Measurements from ENCODE around the gene EFR3B.
"Not testable (repeated sequence)": the region's sequence is repeated elsewhere in the genome, so short reads cannot be mapped to it uniquely, and the experiment has no call there.

EFR3B gene

DNA sequence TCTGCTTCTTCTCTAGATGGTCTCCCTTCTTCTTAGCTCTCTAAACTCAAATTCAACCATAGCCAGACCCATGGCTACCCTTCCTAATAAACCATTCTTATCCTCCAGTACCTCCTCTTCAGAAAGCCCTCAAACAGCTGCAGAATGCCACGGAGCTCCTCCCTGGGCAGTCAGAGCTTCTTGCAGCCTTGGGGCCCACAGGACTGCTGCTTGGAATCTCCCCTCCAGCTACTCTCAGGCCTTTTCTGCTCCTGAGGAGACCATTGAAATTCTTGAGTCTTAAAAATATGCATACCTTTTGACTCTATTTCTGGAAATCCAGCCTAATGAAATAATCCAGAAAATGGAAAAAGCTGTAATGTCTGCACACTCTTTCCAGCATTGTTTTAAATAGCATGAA is 30.7 kb downstream of the EFR3B start:
- DNase-seq (ENCODE audit: low spot score): no peak

GRCh38 chr2:25073025-25073424 is 31.1 kb downstream of the EFR3B start:
- no peak for DNase-seq (ENCODE audit: low spot score)

DNA sequence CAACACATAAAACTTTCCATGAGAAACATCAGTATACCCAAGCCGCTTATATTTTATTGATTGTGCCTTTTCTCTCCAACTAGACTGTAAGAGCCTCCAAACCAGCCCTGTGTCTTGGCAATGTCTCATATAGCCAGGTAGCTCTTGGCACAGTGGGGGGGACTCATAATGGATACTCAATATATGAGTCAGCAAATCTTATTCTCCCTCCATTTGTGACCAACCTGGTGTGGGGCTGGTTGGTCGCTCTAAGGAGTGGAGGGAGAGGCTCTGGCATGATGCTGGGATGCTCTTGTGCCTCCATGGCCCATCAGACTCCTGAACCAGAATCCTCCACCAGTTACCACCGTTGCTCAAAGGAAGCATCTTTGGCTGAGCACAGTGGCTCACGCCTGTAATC is 32.0 kb downstream of the EFR3B start:
- DNase-seq (ENCODE audit: low spot score): no peak

GRCh38 chr2:25074826-25075225 is 33.0 kb downstream of the EFR3B start:
- DNase-seq (ENCODE audit: low spot score): no peak

DNA sequence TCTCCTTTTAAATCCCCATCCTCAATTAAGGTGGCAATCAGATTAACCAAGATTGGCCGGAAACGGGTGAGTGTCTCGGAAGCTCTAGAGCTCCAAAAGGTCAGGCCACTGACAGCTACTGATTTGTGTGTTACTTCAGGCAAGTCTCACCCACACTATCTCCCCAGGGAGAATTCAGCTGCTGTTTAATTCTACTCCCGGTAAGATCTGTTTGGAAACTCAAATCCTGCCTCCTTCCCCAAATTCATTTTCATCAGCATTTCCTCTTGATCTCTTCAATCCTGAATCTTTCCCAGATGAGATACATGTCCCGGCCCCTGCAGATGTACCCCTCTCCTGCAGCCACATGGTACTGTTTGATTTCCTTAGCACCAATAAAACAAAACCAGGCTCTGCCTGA is 34.9 kb downstream of the EFR3B start:
- DNase-seq (ENCODE audit: low spot score): no peak

DNA sequence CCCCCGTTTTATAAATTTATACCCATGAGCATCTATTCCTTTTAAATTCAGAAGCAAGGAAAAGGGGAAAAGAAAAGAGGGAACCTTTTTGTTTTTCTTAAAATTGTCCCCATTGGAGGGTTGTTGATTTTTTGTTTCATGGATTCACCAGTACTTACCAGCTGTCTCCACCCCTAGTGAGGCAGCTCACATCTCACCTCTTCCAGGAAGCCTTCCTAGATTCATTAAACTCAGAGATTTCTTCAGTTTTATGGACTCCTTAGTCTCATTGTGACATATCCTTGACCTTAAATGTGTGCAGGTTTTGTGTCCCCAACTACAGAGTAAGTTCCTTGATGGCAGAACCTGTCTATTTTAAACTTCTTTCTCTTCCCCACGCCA is 35.9 kb downstream of the EFR3B start:
- no peak for DNase-seq (ENCODE audit: low spot score)

DNA sequence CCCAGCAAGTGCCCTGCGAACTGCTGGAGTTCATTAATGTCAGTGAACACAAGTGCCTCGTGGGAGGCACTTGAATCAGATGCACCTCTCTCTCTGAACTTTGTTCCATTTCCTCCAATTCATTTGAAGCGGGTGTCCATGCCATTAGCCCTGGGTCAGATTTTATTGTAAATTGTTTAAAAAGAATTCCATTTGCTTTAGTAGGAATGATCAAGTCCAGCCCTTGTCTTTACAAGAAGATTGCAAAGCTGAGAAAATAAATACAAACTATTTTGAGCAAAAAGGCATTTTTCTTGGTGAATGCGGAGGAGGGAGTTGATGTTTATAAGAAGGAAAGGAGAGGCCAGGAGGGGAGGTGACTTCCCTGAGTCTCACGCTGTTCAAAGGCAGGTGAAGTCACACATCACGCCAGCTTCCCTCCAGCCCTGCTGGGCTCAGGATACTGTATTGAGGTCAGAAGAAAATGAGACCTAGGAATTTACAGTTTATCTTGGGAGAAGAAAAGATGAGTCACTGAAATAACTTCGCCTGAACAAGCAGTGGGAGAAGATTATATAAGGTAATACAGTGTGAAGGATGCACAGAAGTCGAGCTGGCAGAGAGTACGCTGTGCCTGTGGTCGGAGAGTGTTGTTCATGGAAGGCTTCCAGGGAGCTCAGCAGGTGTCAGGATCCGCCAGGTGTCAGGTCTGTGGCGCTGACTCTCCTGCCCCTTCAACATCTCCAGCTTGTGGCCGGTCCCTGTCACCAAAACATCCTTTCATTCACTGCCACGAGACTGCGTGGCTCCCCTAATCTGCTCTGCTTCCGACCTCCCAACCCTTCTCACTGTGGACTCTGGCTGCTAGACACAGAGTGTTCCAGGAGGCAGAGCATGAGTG is 36.5 kb downstream of the EFR3B start:
- peak; percentile 68 for DNase-seq (ENCODE audit: low spot score)

DNA sequence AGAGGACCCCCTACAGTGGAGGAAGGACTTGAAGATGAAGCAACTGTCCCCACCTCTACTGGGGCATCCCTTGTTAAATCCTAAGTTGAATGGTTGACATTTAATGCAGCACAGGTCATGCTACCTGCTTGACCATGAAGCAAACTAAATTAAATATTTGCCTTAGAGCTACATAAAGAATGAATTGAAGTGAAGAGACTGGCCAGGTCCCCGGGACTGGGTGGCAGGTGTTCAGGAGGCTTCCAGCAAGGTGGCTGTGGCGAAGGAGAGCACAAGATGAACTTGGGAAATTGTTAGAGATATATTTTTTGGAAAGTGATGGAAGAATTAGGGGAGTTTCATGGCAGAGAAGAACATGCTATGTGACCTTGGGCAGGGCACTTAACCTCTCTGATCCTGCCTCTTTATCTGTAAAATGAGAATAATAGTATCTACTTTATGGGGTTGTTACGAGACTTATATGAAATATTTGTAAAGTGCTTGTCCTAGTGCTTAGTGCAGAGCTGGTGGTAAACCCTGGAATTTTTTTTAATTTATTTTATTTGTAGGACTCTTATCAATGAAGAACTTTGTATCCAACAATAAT is 37.3 kb downstream of the EFR3B start:
- DNase-seq (ENCODE audit: low spot score): no peak

- no peak for DNase-seq (ENCODE audit: low spot score)
Measured at GRCh38 chr2:25081237-25081790, 39.4 kb downstream of the EFR3B start.

DNA sequence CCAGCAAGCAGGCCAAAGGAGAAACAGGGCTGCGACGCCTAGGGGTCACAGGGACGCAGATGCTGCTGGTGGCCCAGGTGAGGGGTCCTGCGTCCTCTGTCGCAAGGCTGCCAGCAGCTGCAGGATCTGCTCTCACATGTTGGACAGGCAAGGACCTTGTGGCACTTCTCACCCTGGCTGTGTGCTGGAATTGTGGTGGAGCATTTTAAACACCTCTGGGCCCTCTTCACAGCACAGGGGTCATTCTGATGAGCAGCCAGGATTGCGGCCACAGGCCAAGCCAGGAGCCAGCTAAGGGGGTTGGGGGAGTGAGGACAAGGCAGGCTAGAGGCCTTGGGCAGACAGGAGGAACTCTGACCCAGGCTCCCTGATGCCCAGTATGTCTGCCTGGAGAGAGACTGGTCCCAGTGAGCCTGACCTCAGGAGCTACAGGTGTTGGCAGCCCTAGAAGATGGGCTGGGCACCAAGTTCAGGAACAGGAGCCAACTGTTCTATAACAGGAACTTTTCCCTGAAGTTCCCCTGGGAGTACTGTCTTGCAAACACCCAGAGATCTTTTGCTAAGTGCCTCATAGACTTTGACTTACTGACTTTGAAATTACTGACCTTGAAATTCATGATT is 40.2 kb downstream of the EFR3B start:
- no peak for DNase-seq (ENCODE audit: low spot score)

- DNase-seq (ENCODE audit: low spot score): no peak
Measured at GRCh38 chr2:25085761-25086560, 44.1 kb downstream of the EFR3B start.

GRCh38 chr2:25088817-25089516 is 47.1 kb downstream of the EFR3B start:
- DNase-seq (ENCODE audit: low spot score): no peak

- DNase-seq (ENCODE audit: low spot score): no peak
Measured at GRCh38 chr2:25089605-25090315, 47.9 kb downstream of the EFR3B start.

DNA sequence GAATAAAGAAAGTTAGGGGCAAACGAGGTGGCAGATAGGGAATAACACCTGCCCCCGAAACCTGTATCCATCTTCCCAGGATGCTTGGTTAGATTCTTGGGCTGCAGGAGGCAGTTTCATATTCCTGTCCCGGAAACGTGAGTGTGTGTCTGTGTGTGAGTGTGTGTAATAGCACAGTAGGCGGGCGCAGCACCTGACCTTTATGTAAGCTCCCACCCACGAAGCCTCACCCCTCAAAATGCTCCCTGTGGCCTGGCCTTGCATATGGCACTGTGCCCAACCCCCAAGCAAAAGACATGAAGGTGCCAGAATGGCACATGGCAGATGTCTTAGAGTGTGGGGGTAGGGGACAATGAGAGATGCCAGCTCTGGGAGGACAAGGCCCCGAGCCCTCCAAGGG is 48.9 kb downstream of the EFR3B start:
- DNase-seq (ENCODE audit: low spot score): no peak

DNA sequence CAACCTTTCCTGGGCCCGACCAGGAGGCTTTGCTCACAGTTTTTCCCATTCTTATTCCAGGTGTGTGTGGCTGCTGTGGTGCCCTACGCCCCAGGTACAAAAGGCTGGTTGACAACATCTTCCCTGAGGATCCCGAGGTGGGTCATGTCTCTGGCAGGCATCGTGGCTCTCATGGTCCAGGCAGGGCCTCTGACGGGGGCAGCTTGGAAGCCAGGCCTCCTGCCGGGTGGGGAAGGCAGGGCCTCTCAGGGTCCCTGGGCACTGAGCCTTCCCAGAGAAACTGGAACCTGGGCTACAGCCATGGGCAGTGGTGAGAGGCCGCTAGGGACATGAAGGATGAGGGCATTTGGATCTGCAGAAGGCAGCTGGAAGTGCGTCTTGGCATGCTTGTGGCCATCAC is 49.4 kb downstream of the EFR3B start:
- no peak for DNase-seq (ENCODE audit: low spot score)

DNA sequence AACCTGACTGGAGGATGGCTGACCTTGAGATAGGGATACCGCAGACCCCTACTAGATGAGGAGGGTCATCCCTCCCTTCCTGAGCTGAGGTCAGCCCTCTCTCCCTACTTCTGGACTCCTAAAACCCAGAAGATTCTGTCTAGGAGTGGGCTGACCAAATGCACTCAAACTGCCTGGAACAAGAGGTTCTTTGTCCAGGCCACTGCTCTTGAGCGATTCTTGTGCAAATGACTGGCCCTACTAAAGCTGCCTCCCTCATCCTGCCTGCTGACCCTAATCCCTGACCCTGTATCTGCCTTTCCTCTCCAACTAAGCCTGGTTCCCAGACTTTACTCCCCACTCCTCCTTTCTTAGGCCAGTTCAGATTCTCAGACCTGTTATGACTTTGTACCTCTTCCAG is 56.2 kb downstream of the EFR3B start:
- DNase-seq (ENCODE audit: low spot score): peak; percentile 87

DNA sequence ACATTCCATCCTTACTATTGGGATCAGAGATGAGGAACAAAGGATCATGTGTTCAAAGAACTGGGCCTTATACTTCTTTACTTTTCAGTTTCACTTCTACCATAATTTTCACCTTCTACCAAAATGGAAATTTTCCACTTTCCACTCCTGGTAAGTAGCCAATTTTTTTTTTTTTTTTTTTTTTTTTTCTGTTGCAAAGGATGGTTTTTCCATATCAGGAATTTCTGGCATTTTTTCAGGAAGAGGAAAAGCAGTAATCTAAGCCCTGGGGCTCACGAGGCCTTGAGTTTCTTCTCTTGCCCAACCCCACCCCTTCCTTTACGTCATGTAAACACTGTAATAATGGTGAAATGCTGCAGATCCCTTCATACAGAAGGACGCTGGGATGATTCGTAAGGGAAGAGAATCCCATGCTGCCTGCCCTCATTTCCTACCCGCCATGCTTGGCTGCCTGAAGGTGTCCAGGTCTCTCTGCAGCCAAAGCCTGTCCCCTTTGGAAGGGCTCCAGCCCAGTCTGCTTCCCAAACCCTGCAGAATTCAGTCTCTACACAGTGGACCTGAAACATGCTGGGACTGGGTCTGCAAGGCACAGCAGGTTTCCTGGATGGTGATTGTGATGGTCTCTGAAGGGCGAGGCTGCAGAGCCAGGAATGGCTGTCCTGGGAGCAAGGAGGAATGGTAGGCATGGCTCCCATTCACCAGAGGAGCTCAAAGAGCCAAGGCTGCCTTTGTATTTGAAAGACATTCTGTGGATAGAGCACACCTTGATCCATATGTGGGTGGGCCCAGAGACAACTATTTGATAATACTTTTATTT is 57.0 kb downstream of the EFR3B start:
- no peak for DNase-seq (ENCODE audit: low spot score)

GRCh38 chr2:25102352-25102751 is 60.5 kb downstream of the EFR3B start:
- not testable (repeated sequence) for DNase-seq (ENCODE audit: low spot score)

DNA sequence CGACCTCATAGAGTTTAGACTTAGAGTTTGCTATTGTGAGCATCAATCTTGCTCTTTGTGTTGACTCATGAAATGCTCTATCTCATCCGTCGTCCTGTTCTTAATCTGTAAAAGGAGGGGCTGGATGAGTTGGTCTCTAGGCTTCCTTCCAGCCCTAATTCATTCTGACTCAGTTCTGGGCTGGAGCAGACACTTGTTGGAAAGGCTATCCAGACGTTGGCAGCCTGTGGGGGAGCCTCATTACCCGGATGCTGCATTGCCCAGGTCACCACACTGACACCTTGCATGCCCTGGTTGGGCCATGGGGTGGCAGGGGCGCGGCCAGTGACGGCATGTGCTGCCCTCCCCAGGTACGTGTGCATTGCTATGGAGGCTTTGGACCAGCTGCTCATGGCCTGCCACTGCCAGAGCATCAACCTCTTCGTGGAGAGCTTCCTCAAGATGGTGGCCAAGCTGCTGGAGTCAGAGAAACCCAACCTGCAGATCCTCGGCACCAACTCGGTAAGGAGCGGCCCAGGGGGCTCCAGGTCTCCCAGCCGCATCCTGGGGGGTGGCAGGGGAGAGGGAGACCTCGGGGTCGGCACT is 61.5 kb downstream of the EFR3B start:
- peak; percentile 36 for DNase-seq (ENCODE audit: low spot score)

- DNase-seq (ENCODE audit: low spot score): no peak
Measured at GRCh38 chr2:25104736-25105135, 62.9 kb downstream of the EFR3B start.
